CD4-positive, alpha-beta T cell (primary cell): Measurements from ENCODE around the gene LRRC26. TPM values are rescaled to one million over a fixed set of nuclear protein-coding genes. Genes with fewer than 3 reads are reported as not detected.
A peak's percentile ranks its signal among the peaks of the same experiment; 100 is the strongest.

Experiments used
- ATAC-seq: fragments of 200-7000 bp; cut with Tn5 transposase; one replicate; pipeline ENCODE4 v1.10.0; 2022; ENCODE audit warnings: mild to moderate bottlenecking; ENCODE audit not compliant: poor library complexity
- CTCF ChIA-PET: fragments of 350-600 bp; sonication (Branson Sonifier 250); formaldehyde crosslinking; loops from one replicate; lab custom pipeline; 2021; ENCODE audit warnings: antibody characterized with exemption, inconsistent platforms; lab: Charles Lee
- POLR2A ChIA-PET: fragments of 350-600 bp; sonication (Branson Sonifier 250); formaldehyde crosslinking; loops from one replicate; lab custom pipeline; 2021; ENCODE audit warnings: antibody characterized with exemption, inconsistent platforms; lab: Charles Lee
- DNase-seq, 14 experiments: peaks; one replicate each; pipeline ENCODE4 v3.0.0-alpha.2; 2013 to 2020; ENCODE audit warnings: mixed read lengths in 2 of 14
- H3K27ac ChIP-seq, 2 donors: one replicate each; pipeline versions ENCODE4 v1.5.1 to v1.7.0; 2013; ENCODE audit warnings: low read length in 2 of 2, low read depth in 1 of 2, mild to moderate bottlenecking in 1 of 2
- H3K27me3 ChIP-seq, 2 experiments: 1 replicate in 1 of 2; 2 replicates in 1 of 2; pipeline versions ENCODE4 v1.6.1 to v1.7.0; 2013; ENCODE audit warnings: low read length in 2 of 2, control low read depth in 1 of 2, mild to moderate bottlenecking in 1 of 2, moderate library complexity in 1 of 2; ENCODE audit not compliant: insufficient read depth in 2 of 2, control insufficient read depth in 1 of 2
- H3K36me3 ChIP-seq: one replicate; pipeline ENCODE4 v1.6.1; 2013; ENCODE audit warnings: low read length, control low read depth; ENCODE audit not compliant: insufficient read depth
- H3K4me1 ChIP-seq: one replicate; pipeline ENCODE4 v1.6.1; 2013; ENCODE audit warnings: low read length, control low read depth; ENCODE audit not compliant: insufficient read depth
- H3K4me3 ChIP-seq: one replicate; pipeline ENCODE4 v1.5.1; 2013; ENCODE audit warnings: mild to moderate bottlenecking, low read length, moderate library complexity
- H3K9me3 ChIP-seq, 2 experiments: 1 replicate in 1 of 2; 2 replicates in 1 of 2; pipeline versions ENCODE4 v1.6.1 to v1.7.0; 2013; ENCODE audit warnings: low read length in 2 of 2, mild to moderate bottlenecking in 2 of 2, control low read depth in 1 of 2, moderate library complexity in 1 of 2; ENCODE audit not compliant: control insufficient read depth in 1 of 2, insufficient read depth in 1 of 2
- H3K27ac Mint-ChIP-seq: one replicate; pipeline ENCODE4 v1.8.0; 2020; ENCODE audit warnings: mixed read lengths
- H3K27me3 Mint-ChIP-seq: one replicate; pipeline ENCODE4 v1.8.0; 2021; ENCODE audit warnings: mixed read lengths
- H3K36me3 Mint-ChIP-seq: one replicate; pipeline ENCODE4 v1.8.0; 2021; ENCODE audit warnings: low read depth, mixed read lengths
- H3K4me1 Mint-ChIP-seq: one replicate; pipeline ENCODE4 v1.8.0; 2021; ENCODE audit warnings: low read depth, mixed read lengths
- H3K4me3 Mint-ChIP-seq: one replicate; pipeline ENCODE4 v1.8.0; 2020; ENCODE audit warnings: mild to moderate bottlenecking, mixed read lengths
- H3K9me3 Mint-ChIP-seq: one replicate; pipeline ENCODE4 v1.8.0; 2020; ENCODE audit warnings: mixed read lengths
- intact Hi-C, 2 experiments: fragments of 100-400 bp; cut with DNase I in 1 of 2; cut with micrococcal nuclease in 1 of 2; formaldehyde crosslinking; loops; one replicate each; pipeline versions ENCODE4 v1.15.1 to v1.9.0; 2023 to 2025; cut with DNase I, micrococcal nuclease
- total RNA-seq, 174 experiments: library from RNA in 2 of 174; stranded (reverse) in 2 of 174; gene quantifications; one replicate each; pipeline ENCODE4 v1.2.3 and lab custom pipeline; 2021 to 2026
- TF ChIP-seq, protein P1 (sequence below): fragments of 200-600 bp; IDR thresholded peaks from one replicate; pipeline ENCODE4 v1.8.0; 2022; ENCODE audit warnings: antibody characterized with exemption, mild to moderate bottlenecking

LRRC26 gene
- total RNA-seq, 2 experiments from 2014 or later, result not detected

DNA sequence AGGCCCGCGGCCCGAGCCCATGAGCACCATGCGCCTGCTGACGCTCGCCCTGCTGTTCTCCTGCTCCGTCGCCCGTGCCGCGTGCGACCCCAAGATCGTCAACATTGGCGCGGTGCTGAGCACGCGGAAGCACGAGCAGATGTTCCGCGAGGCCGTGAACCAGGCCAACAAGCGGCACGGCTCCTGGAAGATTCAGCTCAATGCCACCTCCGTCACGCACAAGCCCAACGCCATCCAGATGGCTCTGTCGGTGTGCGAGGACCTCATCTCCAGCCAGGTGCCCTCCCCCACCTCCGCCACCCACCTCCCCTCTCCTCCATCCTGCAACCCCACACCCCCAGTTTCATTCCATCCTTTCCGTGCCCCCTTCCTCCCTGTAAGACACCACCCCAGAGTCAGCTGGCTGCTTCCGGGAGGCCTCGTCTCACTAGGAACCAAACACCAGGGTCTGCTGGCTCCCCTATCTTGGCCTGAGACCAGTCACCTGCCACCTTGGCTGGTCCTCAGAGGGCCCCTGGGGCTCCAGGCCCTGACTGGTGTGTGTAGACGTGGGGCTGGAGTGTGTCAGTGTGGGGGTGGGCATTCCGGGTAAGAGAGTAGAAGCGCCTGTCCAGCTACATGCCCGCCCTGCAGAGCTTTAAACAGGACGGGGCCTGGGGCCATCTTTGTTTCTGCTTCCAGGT is 30.2 kb downstream of the LRRC26 start:
- Mint-ChIP-seq H3K4me3 (no peak overlapping the region), H3K36me3 (no peaks in the 10 kb centered on the region), H3K27ac (no peak overlapping the region), H3K4me1 (peaks cover 5% of the 10 kb centered on the region), H3K27me3 (peaks cover 80% of the 10 kb centered on the region), H3K9me3 (no peaks in the 10 kb centered on the region)
- ChIA-PET CTCF (no interaction called here), POLR2A (interaction anchor here (2.4 kb wide), 1 partner anchor 10 kb away, joined by 7 read pairs; no protein-coding TSS in a partner anchor)
- intact Hi-C loops, result no loop called here
- Histone ChIP-seq H3K9me3 (peaks cover 0 to 47% of the 10 kb centered on the region in 2 experiments), H3K4me3 (no peak overlapping the region), H3K36me3 (no peaks in the 10 kb centered on the region), H3K4me1 (peaks cover 8% of the 10 kb centered on the region), H3K27ac (no peak overlapping the region), H3K27me3 (peaks cover 72 to 78% of the 10 kb centered on the region in 2 experiments)
- ATAC-seq, result no peak
- TF ChIP-seq, protein P1, sequence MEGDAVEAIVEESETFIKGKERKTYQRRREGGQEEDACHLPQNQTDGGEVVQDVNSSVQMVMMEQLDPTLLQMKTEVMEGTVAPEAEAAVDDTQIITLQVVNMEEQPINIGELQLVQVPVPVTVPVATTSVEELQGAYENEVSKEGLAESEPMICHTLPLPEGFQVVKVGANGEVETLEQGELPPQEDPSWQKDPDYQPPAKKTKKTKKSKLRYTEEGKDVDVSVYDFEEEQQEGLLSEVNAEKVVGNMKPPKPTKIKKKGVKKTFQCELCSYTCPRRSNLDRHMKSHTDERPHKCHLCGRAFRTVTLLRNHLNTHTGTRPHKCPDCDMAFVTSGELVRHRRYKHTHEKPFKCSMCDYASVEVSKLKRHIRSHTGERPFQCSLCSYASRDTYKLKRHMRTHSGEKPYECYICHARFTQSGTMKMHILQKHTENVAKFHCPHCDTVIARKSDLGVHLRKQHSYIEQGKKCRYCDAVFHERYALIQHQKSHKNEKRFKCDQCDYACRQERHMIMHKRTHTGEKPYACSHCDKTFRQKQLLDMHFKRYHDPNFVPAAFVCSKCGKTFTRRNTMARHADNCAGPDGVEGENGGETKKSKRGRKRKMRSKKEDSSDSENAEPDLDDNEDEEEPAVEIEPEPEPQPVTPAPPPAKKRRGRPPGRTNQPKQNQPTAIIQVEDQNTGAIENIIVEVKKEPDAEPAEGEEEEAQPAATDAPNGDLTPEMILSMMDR, result no peak
- DNase-seq, result no peak

DNA sequence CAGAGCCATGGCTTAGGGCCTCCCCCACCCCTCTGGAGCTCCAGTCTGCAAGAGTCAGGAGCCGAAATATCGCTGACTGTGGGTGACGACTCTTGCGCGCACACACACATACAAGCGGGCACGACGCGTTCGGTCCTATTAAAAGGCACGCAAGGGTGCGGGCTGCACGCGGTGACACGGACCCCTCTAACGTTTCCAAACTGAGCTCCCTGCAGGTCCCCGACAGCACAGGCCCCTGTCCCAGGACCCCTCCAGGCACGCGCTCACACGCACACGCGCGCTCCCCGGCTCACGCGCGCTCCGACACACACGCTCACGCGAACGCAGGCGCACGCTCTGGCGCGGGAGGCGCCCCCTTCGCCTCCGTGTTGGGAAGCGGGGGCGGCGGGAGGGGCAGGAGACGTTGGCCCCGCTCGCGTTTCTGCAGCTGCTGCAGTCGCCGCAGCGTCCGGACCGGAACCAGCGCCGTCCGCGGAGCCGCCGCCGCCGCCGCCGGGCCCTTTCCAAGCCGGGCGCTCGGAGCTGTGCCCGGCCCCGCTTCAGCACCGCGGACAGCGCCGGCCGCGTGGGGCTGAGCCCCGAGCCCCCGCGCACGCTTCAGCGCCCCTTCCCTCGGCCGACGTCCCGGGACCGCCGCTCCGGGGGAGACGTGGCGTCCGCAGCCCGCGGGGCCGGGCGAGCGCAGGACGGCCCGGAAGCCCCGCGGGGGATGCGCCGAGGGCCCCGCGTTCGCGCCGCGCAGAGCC is 31.0 kb downstream of the LRRC26 start, which contains the start of gene GRIN1:
TSS of gene GRIN1 (plus strand) at position 433 of the 746 bp plus-strand sequence. CDS start 333 bp downstream, outside the sequence.
- TF ChIP-seq, protein P1, result no peak
- Histone ChIP-seq H3K4me1 (peaks cover 8% of the 10 kb centered on the region), H3K9me3 (peaks cover 0 to 47% of the 10 kb centered on the region in 2 experiments), H3K36me3 (no peaks in the 10 kb centered on the region), H3K4me3 (no peak within 1 kb of the TSS), H3K27me3 (peaks cover 75 to 76% of the 10 kb centered on the region in 2 experiments), H3K27ac (no peak within 1 kb of the TSS)
- H3K27me3 Mint-ChIP-seq, result peaks cover 77% of the 10 kb centered on the region
- H3K4me1 Mint-ChIP-seq, result peaks cover 5% of the 10 kb centered on the region
- peak in 6 of 14 experiments; percentile 27 to 76 (median 48) for DNase-seq
- ATAC-seq, result peak; percentile 86
- intact Hi-C loops, result no loop called here
- no peak within 1 kb of the TSS for H3K4me3 Mint-ChIP-seq
- CTCF ChIA-PET, result no interaction called here
- no peaks in the 10 kb centered on the region for H3K36me3 Mint-ChIP-seq
- H3K27ac Mint-ChIP-seq, result no peak within 1 kb of the TSS
- POLR2A ChIA-PET, result interaction anchor here (2.4 kb wide), 1 partner anchor 9 kb away, joined by 7 read pairs; no protein-coding TSS in a partner anchor
- H3K9me3 Mint-ChIP-seq, result no peaks in the 10 kb centered on the region

DNA sequence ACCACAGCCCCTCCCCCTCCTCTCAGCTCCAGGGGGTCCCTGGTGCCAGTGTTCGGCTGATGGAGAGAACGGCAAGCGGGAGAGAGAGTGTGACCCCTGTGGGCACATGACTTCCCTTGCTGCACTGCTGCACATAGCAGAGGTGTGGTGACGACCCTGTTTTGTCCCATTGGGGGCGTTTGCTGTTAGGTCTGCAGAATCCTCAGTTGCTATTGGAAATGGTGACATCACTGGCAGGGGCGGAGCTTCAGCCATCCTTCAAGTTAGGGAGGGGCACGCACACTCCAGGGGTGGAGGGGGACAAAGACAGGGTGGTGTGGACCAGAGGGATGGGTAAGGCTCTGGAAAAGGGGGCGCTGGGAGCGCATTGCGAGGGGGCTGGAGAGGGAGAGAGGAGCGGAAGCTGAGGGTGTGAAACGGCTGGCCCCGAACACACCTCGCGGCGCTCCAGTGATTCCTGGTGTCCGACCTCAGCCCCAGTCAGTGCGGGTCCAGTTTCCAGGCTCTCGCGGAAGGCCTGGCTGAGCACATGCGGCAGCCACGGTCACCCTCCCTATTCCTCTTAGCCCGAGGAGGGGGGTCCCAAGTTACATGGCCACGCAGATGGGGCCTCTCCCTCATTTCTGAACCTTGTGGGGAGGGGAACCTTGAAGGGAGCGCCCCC is 31.7 kb downstream of the LRRC26 start:
- ATAC-seq (no peak), DNase-seq (no peak)
- Histone ChIP-seq H3K27me3 (peaks cover 72 to 73% of the 10 kb centered on the region in 2 experiments), H3K4me3 (no peak overlapping the region), H3K4me1 (peaks cover 8% of the 10 kb centered on the region), H3K27ac (no peak overlapping the region), H3K9me3 (peaks cover 0 to 45% of the 10 kb centered on the region in 2 experiments), H3K36me3 (no peaks in the 10 kb centered on the region)
- no peaks in the 10 kb centered on the region for H3K36me3 Mint-ChIP-seq
- POLR2A ChIA-PET, result interaction anchor here (2.4 kb wide), 1 partner anchor 9 kb away, joined by 7 read pairs; no protein-coding TSS in a partner anchor
- CTCF ChIA-PET, result no interaction called here
- no peak overlapping the region for H3K27ac Mint-ChIP-seq
- intact Hi-C loops, result no loop called here
- no peaks in the 10 kb centered on the region for H3K9me3 Mint-ChIP-seq
- TF ChIP-seq, protein P1, result no peak
- H3K4me1 Mint-ChIP-seq, result peaks cover 5% of the 10 kb centered on the region
- no peak overlapping the region for H3K4me3 Mint-ChIP-seq
- H3K27me3 Mint-ChIP-seq, result peaks cover 76% of the 10 kb centered on the region
